Spinal cord (tissue), 10 donors: ENCODE measurements around the gene SDR42E2. TPM values are rescaled to one million over a fixed set of nuclear protein-coding genes. Genes with fewer than 3 reads are reported as not detected.
A peak's percentile ranks its signal among the peaks of the same experiment; 100 is the strongest.
"Not testable (repeated sequence)": the region's sequence is repeated elsewhere in the genome, so short reads cannot be mapped to it uniquely, and the experiment has no call there.

Experiments used
- DNase-seq, 6 donors: peaks; one replicate each; pipeline versions ENCODE4 v3.0.0 to v3.0.0-alpha.2; 2013 to 2015; ENCODE audit warnings: low spot score in 6 of 6, low read depth in 4 of 6
- H3K27ac ChIP-seq: one replicate; pipeline ENCODE4 v1.5.1; 2013; ENCODE audit warnings: low read depth, low read length, control low read depth
- H3K27me3 ChIP-seq: one replicate; pipeline ENCODE4 v1.6.1; 2013; ENCODE audit warnings: low read length; ENCODE audit not compliant: control insufficient read depth, insufficient read depth
- H3K36me3 ChIP-seq: one replicate; pipeline ENCODE4 v1.6.1; 2013; ENCODE audit warnings: low read length; ENCODE audit not compliant: control insufficient read depth, insufficient read depth
- H3K4me1 ChIP-seq: one replicate; pipeline ENCODE4 v1.6.1; 2013; ENCODE audit warnings: low read length; ENCODE audit not compliant: control insufficient read depth, insufficient read depth
- H3K4me3 ChIP-seq: one replicate; pipeline ENCODE4 v1.5.1; 2013; ENCODE audit warnings: low read depth, low read length, control low read depth
- H3K9me3 ChIP-seq: one replicate; pipeline ENCODE4 v1.6.1; 2013; ENCODE audit warnings: low read length; ENCODE audit not compliant: control insufficient read depth, insufficient read depth
- WGBS: methylation state at CpG from one replicate; pipeline ENCODE4 v1.1.5; 2013; ENCODE audit warnings: missing lambda C conversion rate; ENCODE audit not compliant: insufficient coverage; 5-methylcytosine and 5-hydroxymethylcytosine counted together
- polyA plus RNA-seq, 2 donors: library from polyadenylated mRNA; unstranded; fragments of 120-200 nt; gene quantifications; one replicate each; pipeline ENCODE4 v1.2.1, GENCODE V29; 2013; ENCODE audit not compliant: insufficient read length in 2 of 2
- total RNA-seq, 2 donors: library from RNA; depleted of rRNA in 1 of 2; stranded (reverse); fragments of 120-200 nt in 1 of 2; fragments of >200 nt in 1 of 2; gene quantifications; one replicate each; pipeline versions ENCODE4 v1.2.3 to v1.2.4, GENCODE V29; 2013 to 2014
- donor health status: healthy.

Gene SDR42E2
- total and polyA plus RNA-seq, 4 donors: 0.17 to 1.6 (median 1.3) TPM; not detected in 1

DNA sequence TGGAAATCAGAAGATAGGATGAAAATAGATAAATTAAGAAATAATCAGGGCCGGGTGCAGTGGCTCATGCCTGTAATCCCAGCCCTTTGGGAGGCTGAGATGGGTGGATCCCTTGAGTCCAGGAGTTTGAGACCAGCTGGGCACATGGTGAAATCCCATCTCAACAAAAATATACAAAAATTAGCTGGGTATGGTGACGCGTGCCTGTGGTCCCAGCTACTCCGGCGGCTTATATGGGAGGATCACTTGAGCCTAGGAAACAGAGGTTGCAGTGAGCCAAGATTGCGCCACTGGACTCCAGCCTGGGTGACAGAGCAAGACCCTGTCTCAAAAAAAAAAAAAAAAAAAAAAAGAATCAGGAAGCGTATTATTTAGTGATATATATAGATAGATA lies 54.5 kb downstream of the SDR42E2 start:
- not testable (repeated sequence) for H3K9me3 ChIP-seq, H3K27ac ChIP-seq, H3K27me3 ChIP-seq, DNase-seq, H3K4me3 ChIP-seq, H3K4me1 ChIP-seq
- peaks cover 19% of the 10 kb centered on the region for H3K36me3 ChIP-seq
- WGBS: no CpG with 5 or more reads among the region's 7 CpGs

DNA sequence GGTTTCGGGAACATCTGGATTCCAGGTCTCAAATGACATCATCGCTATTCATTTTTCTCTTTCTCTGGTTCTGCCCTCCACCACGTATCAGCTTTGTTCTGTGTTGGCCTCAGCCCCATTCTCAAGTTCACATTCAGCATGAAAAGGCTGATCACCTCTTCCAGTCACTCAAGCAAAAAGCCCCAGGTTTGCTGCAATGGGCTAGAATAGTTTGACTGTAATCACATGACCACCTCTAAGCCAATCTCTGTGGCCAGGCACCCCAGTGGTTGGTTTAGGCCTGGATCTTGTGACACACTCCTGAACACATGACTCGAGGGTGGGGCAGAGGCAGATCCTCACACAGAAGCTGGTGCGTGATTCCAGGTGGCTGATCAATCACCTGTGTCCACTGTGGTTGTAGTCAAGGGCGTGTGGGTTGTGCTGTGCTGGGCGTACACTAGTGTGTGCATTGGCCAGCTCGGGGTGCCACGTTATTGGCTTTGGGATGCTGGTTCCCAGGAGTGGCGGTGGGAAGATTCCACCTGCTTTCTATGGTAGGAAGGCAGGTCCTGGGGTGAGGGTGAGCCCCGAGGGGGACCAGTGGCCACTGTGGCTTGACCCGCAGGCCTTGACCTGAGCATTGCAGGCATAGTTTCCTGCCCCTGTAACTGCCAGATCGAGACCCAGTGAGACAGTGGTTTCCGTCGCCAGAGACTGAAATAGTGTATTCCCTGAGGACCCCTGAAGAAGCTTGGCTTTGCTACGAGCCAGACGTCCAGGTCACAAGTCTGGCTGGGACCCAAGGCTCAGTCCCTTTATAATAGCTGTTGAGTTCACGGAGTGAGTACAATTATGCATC lies 55.8 kb downstream of the SDR42E2 start:
- Histone ChIP-seq H3K27me3 (no peaks in the 10 kb centered on the region), H3K4me1 (peaks cover 7% of the 10 kb centered on the region), H3K36me3 (peaks cover 17% of the 10 kb centered on the region), H3K9me3 (no peaks in the 10 kb centered on the region), H3K4me3 (no peak overlapping the region), H3K27ac (no peak overlapping the region)
- no peak for DNase-seq
- 83% methylated on average over 17 of the region's 18 CpGs for whole genome bisulfite sequencing

DNA sequence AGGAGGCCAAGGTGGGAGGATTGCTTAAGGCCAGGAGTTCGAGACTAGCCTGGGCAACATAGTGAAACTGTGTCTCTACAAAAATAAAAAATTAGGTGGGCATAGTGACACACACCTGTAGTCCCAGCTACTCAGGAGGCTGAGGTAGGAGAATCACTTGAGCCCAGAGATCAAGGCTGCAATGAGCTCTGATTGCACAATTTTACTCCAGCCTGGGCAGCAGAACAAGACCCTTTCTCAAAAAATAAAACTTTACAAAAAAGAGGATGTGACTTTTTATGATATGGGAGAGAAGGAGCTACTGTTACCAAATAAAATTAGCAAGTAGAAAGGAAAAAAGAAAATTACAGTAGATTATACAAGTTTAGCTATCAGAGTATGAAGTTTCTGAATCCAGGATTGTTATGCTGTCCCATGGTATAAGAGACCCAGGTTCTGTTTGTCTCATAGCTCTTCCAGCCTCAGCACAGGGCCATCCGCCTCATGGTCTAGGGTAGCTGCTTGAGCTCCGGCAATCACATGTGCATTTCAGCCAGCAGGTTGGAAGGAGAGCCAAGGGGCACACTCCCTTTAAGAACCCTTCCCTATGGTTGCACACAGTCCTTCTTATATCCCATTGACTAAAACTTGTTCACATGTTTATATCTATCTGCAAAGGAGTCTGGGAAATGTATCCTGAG lies 57.2 kb downstream of the SDR42E2 start:
- no peaks in the 10 kb centered on the region for H3K27me3 ChIP-seq
- H3K4me3 ChIP-seq: no peak overlapping the region
- H3K9me3 ChIP-seq: no peaks in the 10 kb centered on the region
- H3K4me1 ChIP-seq: peaks cover 7% of the 10 kb centered on the region
- peaks cover 11% of the 10 kb centered on the region for H3K36me3 ChIP-seq
- 100% methylated on average over 2 of the region's 3 CpGs for WGBS
- no peak overlapping the region for H3K27ac ChIP-seq
- no peak for DNase-seq

DNA sequence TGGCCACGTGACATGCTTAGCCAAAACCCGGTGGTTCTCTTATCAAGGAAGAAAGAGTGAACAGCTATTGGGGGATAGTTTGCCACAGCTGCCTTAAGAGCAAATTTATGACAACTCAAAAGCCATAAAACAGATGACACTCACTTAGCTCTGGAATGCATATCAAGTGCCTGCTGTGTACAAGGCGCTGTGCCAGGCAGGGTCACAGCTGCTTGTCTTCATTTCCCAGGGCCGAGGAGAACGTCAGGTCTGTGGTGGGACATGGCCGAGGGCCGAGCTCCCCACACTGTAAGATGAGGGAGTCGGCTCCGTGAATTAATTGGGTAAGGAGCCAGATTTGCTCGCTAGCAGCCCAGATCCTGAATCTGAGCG lies 57.7 kb downstream of the SDR42E2 start:
- peaks cover 11% of the 10 kb centered on the region for H3K36me3 ChIP-seq
- no peak overlapping the region for H3K27ac ChIP-seq
- no peak overlapping the region for H3K4me3 ChIP-seq
- no peaks in the 10 kb centered on the region for H3K9me3 ChIP-seq
- DNase-seq: peak in 2 of 6 donors; percentile 43 to 62
- no peaks in the 10 kb centered on the region for H3K27me3 ChIP-seq
- peaks cover 7% of the 10 kb centered on the region for H3K4me1 ChIP-seq
- WGBS: 67% methylated on average over 10 of the region's 11 CpGs

DNA sequence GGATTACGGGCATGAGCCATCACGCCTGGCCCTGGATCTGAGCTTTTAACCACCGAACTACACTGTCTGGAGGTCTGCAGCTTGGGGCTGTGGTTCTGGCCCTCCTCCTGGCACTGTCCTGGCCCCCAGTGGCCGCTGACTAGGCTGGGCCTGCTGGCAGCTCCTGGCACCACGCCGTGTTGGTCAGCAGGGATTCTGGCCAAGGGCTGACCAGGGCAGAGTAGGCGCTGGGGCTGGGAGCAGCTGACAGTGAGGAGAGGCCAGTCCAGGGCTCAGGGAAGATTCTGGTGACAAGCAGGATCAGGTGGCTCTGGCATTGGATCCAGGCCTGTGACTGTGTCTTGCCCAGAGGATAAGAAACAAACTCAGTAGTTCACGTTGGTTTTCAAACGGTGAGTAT lies 58.4 kb downstream of the SDR42E2 start:
- no peak for DNase-seq
- Histone ChIP-seq H3K27me3 (no peaks in the 10 kb centered on the region), H3K4me3 (no peak overlapping the region), H3K9me3 (no peaks in the 10 kb centered on the region), H3K4me1 (peaks cover 7% of the 10 kb centered on the region), H3K36me3 (peaks cover 15% of the 10 kb centered on the region), H3K27ac (no peak overlapping the region)
- 69% methylated on average over 8 of the region's 9 CpGs for WGBS

DNA sequence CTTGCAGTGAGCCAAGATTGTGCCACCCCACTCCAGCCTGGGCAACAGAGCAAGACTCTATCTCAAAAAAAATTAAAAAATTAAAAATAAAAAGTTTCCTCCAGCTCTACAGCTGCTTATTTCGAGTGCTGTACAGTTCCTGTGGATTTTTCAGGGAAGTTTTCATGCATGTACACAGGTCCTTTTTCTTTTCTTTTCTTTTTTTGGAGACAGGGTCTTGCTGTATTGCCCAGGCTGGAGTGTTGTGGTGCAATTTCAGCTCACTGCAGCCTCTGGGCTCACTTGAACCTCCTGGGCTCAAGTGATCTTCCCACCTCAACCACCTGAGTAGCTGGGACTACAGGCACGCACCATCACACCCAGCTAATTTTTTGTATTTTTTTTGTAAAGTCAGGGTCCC lies 59.7 kb downstream of the SDR42E2 start:
- no peaks in the 10 kb centered on the region for H3K9me3 ChIP-seq
- WGBS: 100% methylated on average over 1 of the region's 2 CpGs
- no peaks in the 10 kb centered on the region for H3K27me3 ChIP-seq
- H3K36me3 ChIP-seq: peaks cover 17% of the 10 kb centered on the region
- H3K4me3 ChIP-seq: no peak overlapping the region
- H3K4me1 ChIP-seq: peaks cover 7% of the 10 kb centered on the region
- no peak for DNase-seq
- no peak overlapping the region for H3K27ac ChIP-seq

DNA sequence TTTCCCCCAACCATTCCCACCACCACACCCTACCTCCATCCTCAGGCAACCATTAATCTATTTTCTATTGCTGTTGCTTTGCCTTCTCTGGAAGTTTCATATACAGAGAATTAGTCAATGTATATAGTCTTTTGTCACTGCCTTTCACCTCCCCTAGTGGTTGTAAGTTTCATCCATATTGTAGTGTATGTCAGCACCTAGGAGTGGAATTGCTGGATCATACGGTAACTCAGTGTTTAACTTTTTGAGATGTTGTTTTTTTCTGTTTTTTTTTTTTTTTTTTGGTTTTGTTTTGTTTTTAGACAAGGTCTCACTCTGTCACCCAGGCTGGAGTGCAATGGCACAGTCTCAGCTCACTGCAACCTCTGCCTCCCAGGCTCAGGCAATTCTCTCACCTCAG lies 60.7 kb downstream of the SDR42E2 start:
- no peaks in the 10 kb centered on the region for H3K9me3 ChIP-seq
- H3K4me3 ChIP-seq: no peak overlapping the region
- no CpG with 5 or more reads among the region's 1 CpG for WGBS
- peaks cover 17% of the 10 kb centered on the region for H3K36me3 ChIP-seq
- peaks cover 7% of the 10 kb centered on the region for H3K4me1 ChIP-seq
- H3K27me3 ChIP-seq: no peaks in the 10 kb centered on the region
- H3K27ac ChIP-seq: no peak overlapping the region
- no peak for DNase-seq

DNA sequence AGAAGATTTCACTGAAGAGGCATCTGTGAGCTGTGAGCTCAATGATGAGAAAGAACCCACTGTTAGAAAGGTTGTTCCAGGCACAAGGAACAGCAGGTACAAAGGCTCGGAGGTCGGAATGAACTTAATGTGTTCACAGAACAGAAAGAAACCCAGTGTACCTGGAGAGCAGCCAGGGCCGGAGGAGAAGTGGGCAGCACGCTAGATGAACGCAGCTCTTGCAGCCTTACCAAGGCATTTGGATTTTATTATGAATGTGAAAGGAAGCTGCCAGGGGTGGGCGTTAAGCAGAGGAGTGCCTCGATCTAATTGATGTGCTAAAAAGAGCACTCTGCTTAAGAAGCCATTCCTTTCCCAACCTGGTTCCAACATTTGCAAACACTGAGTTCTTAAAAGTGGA lies 62.8 kb downstream of the SDR42E2 start:
- 44% methylated on average over 6 of the region's 7 CpGs for WGBS
- Histone ChIP-seq H3K4me3 (no peak overlapping the region), H3K27me3 (no peaks in the 10 kb centered on the region), H3K9me3 (no peaks in the 10 kb centered on the region), H3K36me3 (peaks cover 25% of the 10 kb centered on the region), H3K4me1 (peaks cover 6% of the 10 kb centered on the region), H3K27ac (no peak overlapping the region)
- DNase-seq: no peak

DNA sequence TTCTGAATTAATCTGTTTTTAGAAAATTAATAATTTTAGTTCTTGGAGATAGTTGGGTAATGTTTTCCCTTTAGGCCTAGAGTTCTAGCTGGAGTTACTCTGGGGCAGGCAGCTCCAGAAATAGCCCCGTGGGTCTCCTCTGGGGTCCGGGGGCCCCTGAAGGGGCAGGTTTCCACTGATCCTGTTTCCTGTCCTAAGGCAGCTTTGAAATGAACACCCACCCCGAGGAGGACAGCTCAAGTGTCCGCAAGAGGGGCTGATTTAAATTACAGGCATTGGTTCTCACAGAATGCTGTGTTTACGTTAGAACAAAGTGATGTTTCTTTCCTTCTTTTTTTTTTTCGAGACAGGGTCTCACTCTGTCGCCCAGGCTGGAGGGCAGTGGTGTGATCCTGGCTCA lies 67.6 kb downstream of the SDR42E2 start:
- Histone ChIP-seq H3K4me1 (no peaks in the 10 kb centered on the region), H3K36me3 (peaks cover 31% of the 10 kb centered on the region), H3K4me3 (no peak overlapping the region), H3K27ac (no peak overlapping the region), H3K9me3 (no peaks in the 10 kb centered on the region), H3K27me3 (no peaks in the 10 kb centered on the region)
- 61% methylated on average over 6 of the region's 7 CpGs for WGBS
- no peak for DNase-seq
